22Rv1 (cell line): ENCODE measurements around the gene RPTOR.

Source experiments
- H3K27ac ChIP-seq: fragments of 450-650 bp; 2 replicates; pipeline ENCODE4 v1.5.1; 2017
- CTCF ChIP-seq: fragments of 450-650 bp; IDR thresholded peaks from 2 replicates; pipeline ENCODE4 v1.5.1; 2017; ENCODE audit warnings: mild to moderate bottlenecking
- ZFX ChIP-seq: fragments of 450-650 bp; IDR thresholded peaks from 2 replicates; pipeline ENCODE4 v1.6.1; 2017; ENCODE audit warnings: antibody characterized with exemption, borderline replicate concordance

The RPTOR gene

DNA sequence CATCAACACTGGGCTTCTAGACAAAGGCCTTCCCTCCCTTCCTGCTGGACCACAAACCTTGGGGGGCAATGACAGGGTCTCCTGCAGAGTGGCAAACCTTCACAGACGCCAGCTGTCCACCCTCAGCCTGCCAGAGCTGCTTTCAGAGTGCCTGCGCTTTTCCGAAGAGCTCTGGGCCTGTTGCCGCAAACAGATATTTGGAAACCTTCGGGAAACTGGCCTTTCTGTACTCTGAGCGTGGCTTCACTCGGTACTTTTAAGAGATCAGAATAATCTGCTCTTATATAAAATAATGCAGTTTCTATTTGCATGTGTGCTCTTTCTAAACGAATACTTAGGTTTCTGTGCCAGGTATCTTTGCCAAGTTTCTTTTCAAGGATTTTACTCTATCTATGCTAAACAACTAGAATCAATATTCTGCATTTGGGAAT, 294.9 kb downstream of the RPTOR start:
- TF ChIP-seq ZFX (no peak), CTCF (no peak)
- H3K27ac ChIP-seq = no peak overlapping the region

DNA sequence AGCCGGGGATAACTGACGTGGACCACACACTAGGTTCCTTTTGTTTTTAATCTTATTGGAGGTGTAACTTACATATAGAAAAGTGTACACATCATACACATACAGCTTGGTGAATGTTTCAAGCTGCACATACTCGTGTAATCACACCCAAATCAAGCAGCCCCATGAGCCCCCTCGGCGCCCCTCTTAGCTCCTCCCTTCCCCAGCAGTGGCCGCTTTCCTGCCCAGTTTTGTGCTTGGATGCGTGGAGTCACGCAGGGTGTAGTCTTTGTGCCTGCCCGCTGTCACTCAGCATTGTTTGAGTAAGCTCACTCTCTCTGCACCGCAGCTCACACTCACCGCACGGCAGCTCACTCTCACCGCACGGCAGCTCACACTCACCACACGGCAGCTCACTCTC, 295.3 kb downstream of the RPTOR start:
- H3K27ac ChIP-seq = no peak overlapping the region
- TF ChIP-seq ZFX = no peak
- TF ChIP-seq CTCF = no peak

- no peak overlapping the region for H3K27ac ChIP-seq
- TF ChIP-seq CTCF (no peak), ZFX (no peak)
Observed at GRCh38 chr17:80842456-80843013, 297.9 kb downstream of the RPTOR start.

DNA sequence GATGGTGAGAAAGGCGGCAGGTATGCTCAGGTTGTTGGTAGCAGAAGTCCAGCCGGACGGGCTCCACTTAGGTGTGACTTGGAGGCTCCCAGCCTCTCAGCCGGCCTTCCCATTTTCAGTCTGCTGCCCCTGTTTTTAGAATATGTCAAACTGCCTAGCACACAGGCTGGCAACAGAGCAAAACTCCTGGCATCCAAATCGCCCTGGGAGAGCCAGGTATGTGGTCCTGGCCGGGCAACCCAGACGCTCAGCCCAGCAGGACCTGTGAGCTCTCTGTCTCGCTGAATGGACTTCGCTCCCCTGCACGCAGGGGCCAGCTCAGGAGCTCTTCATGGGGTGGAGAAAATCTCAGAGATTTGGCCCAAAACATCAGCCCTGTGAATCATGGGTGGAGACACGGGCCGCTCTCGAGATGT, 299.1 kb downstream of the RPTOR start:
- no peak overlapping the region for H3K27ac ChIP-seq
- no peak for TF ChIP-seq CTCF
- no peak for TF ChIP-seq ZFX

DNA sequence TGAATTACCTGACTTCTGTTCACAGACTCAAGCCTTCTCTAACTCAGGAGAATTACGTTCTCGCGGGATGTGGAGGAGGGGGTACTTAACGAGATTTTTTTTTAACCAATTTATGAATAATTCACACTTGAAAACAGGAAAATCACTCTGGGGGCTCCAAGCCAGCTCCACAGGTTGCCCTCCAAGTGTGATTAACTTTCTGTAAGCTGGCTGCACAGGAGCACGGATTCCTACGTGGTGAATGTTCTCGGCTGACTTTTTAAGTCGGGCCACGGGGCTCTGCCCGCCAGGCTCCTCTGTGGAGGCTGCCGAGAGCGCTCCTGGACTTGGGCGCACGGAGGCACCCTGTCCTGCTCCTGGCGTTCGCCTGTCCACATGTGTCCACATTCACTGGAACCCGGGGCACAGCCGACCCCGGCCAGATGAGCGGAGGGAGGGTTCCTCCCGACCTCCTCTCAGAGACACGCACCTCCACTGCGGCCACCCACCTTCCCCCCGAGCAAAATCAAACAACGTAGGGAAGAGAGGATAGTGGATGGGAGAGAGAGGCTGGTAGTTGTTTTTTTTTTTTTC, 299.9 kb downstream of the RPTOR start:
- no peak overlapping the region for H3K27ac ChIP-seq
- no peak for TF ChIP-seq CTCF
- TF ChIP-seq ZFX = no peak

DNA sequence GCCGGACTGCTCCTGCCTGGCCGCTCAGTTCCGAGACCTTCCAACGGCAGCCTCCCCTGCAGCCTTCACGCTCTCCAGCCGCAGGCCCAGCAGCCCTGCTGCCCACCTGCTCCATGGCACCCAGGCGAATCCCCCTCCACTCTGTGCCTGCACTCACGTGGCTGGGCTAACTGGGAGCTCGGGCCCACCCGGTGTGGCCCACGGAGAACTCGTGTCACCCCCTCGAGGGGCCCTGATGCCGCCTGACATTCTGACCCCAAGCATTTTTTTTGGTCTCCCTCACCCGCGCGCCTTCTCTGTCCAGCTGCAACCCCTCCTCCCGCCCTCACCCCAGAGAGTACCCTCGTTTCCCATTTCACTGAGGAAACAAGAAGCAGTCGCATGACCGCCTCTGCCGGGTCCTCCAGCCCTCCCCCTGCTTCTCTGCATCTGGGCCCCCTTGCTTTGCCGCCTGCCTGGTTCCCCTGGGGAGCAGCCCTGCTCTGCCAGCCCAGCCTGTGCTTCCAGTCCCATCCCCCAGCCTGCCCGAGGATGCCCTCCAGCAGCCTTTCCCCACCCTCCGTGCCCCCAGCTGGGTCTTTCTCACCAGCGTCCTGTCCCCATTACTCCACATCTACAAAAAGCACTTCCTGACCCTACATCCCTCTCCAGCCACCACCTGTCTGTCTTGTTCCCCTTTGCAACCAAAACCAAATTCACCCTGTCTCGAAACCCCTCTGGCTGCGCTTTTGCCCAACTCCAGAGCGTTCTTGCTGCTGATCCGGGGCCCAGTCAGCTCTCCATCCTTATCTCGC, 300.6 kb downstream of the RPTOR start:
- no peak overlapping the region for H3K27ac ChIP-seq
- TF ChIP-seq CTCF = no peak
- no peak for TF ChIP-seq ZFX

GRCh38 chr17:80845863-80846671, 301.4 kb downstream of the RPTOR start:
- TF ChIP-seq ZFX (no peak), CTCF (peak; percentile 48)
- H3K27ac ChIP-seq = no peak overlapping the region
